C4-2B (cell line): Measurements from ENCODE around the gene LMO7.

ENCODE experiments used
- CTCF ChIP-seq: fragments of 450-650 bp; conservative IDR thresholded peaks from 2 replicates; pipeline ENCODE4 v1.5.1; 2017; ENCODE audit warnings: mild to moderate bottlenecking
- ZFX ChIP-seq: fragments of 450-650 bp; IDR thresholded peaks from 2 replicates; pipeline ENCODE4 v1.6.1; 2017

GRCh38 chr13:75764926-75765310, 128.8 kb downstream of the LMO7 start:
- no peak for TF ChIP-seq CTCF
- no peak for TF ChIP-seq ZFX
